T-helper 2 cell treated with Interferon-gamma antibody and Interleukin-4, amounts not matched to agents 5 μg/mL and 100 μg/mL, for 36 hours (primary cell): Measurements from ENCODE around the gene GON4L.
A peak's percentile ranks its signal among the peaks of the same experiment; 100 is the strongest.
"Not testable (repeated sequence)": the region's sequence is repeated elsewhere in the genome, so short reads cannot be mapped to it uniquely, and the experiment has no call there.

Source experiments
- DNase-seq: peaks from one replicate; pipeline ENCODE4 v3.0.0; 2021; ENCODE audit warnings: low spot score
- H3K27ac Mint-ChIP-seq: one replicate; pipeline ENCODE4 v1.8.0; 2021; ENCODE audit warnings: mild to moderate bottlenecking, mixed read lengths
- H3K27me3 Mint-ChIP-seq: one replicate; pipeline ENCODE4 v1.8.0; 2021; ENCODE audit warnings: low read depth, mixed read lengths
- H3K36me3 Mint-ChIP-seq: one replicate; pipeline ENCODE4 v1.8.0; 2021; ENCODE audit warnings: low read depth, mixed read lengths
- H3K4me1 Mint-ChIP-seq: one replicate; pipeline ENCODE4 v1.8.0; 2021; ENCODE audit warnings: low read depth, mixed read lengths
- H3K4me3 Mint-ChIP-seq: one replicate; pipeline ENCODE4 v1.8.0; 2022; ENCODE audit warnings: mild to moderate bottlenecking, moderate library complexity, mixed read lengths
- H3K9me3 Mint-ChIP-seq: one replicate; pipeline ENCODE4 v1.8.0; 2021; ENCODE audit warnings: mixed read lengths

Gene GON4L

GRCh38 chr1:155769257-155769656 lies 87.8 kb downstream of the GON4L start:
- Mint-ChIP-seq H3K9me3 (no peaks in the 10 kb centered on the region), H3K27ac (peak overlapping the region; percentile 31), H3K4me1 (no peaks in the 10 kb centered on the region), H3K27me3 (no peaks in the 10 kb centered on the region), H3K36me3 (peaks cover 45% of the 10 kb centered on the region), H3K4me3 (no peak overlapping the region)
- DNase-seq, result no peak

- not testable (repeated sequence) for DNase-seq, H3K4me1 Mint-ChIP-seq, H3K4me3 Mint-ChIP-seq, H3K27ac Mint-ChIP-seq, H3K27me3 Mint-ChIP-seq, H3K9me3 Mint-ChIP-seq
- peaks cover 41% of the 10 kb centered on the region for H3K36me3 Mint-ChIP-seq
Observed at GRCh38 chr1:155767399-155767989, 89.5 kb downstream of the GON4L start.

GRCh38 chr1:155763989-155764388 lies 93.0 kb downstream of the GON4L start:
- H3K27me3 Mint-ChIP-seq, H3K9me3 Mint-ChIP-seq, H3K4me1 Mint-ChIP-seq, DNase-seq, H3K27ac Mint-ChIP-seq, H3K4me3 Mint-ChIP-seq: not testable (repeated sequence)
- peaks cover 50% of the 10 kb centered on the region for H3K36me3 Mint-ChIP-seq

- H3K27ac Mint-ChIP-seq, H3K27me3 Mint-ChIP-seq, H3K4me1 Mint-ChIP-seq, H3K4me3 Mint-ChIP-seq, H3K9me3 Mint-ChIP-seq, DNase-seq: not testable (repeated sequence)
- peaks cover 48% of the 10 kb centered on the region for H3K36me3 Mint-ChIP-seq
Observed at GRCh38 chr1:155763090-155763815, 93.8 kb downstream of the GON4L start.

GRCh38 chr1:155761736-155762405 lies 95.1 kb downstream of the GON4L start:
- H3K27ac Mint-ChIP-seq, result no peak overlapping the region
- H3K4me3 Mint-ChIP-seq, result no peak overlapping the region
- H3K4me1 Mint-ChIP-seq, result no peaks in the 10 kb centered on the region
- DNase-seq, result no peak
- no peaks in the 10 kb centered on the region for H3K27me3 Mint-ChIP-seq
- H3K36me3 Mint-ChIP-seq, result peaks cover 51% of the 10 kb centered on the region
- H3K9me3 Mint-ChIP-seq, result no peaks in the 10 kb centered on the region

GRCh38 chr1:155760751-155761475 lies 96.1 kb downstream of the GON4L start:
- peaks cover 58% of the 10 kb centered on the region for H3K36me3 Mint-ChIP-seq
- H3K4me3 Mint-ChIP-seq, result no peak overlapping the region
- no peaks in the 10 kb centered on the region for H3K4me1 Mint-ChIP-seq
- H3K9me3 Mint-ChIP-seq, result no peaks in the 10 kb centered on the region
- DNase-seq, result no peak
- no peaks in the 10 kb centered on the region for H3K27me3 Mint-ChIP-seq
- H3K27ac Mint-ChIP-seq, result no peak overlapping the region

GRCh38 chr1:155759966-155760630 lies 96.9 kb downstream of the GON4L start:
- peaks cover 58% of the 10 kb centered on the region for H3K36me3 Mint-ChIP-seq
- no peaks in the 10 kb centered on the region for H3K27me3 Mint-ChIP-seq
- H3K27ac Mint-ChIP-seq, result no peak overlapping the region
- no peak overlapping the region for H3K4me3 Mint-ChIP-seq
- DNase-seq, result no peak
- no peaks in the 10 kb centered on the region for H3K9me3 Mint-ChIP-seq
- H3K4me1 Mint-ChIP-seq, result no peaks in the 10 kb centered on the region

- not testable (repeated sequence) for H3K27ac Mint-ChIP-seq, H3K4me3 Mint-ChIP-seq, H3K27me3 Mint-ChIP-seq, H3K4me1 Mint-ChIP-seq, H3K9me3 Mint-ChIP-seq, DNase-seq
- peaks cover 56% of the 10 kb centered on the region for H3K36me3 Mint-ChIP-seq
Observed at GRCh38 chr1:155759017-155759416, 98.0 kb downstream of the GON4L start.

- H3K4me1 Mint-ChIP-seq, H3K27me3 Mint-ChIP-seq, H3K9me3 Mint-ChIP-seq, H3K27ac Mint-ChIP-seq, DNase-seq: not testable (repeated sequence)
- Mint-ChIP-seq H3K36me3 (peaks cover 26% of the 10 kb centered on the region), H3K4me3 (peak overlapping the region; percentile 4)
Observed at GRCh38 chr1:155748141-155748540, 108.9 kb downstream of the GON4L start.

GRCh38 chr1:155747586-155747985 lies 109.4 kb downstream of the GON4L start:
- H3K27ac Mint-ChIP-seq, DNase-seq, H3K4me1 Mint-ChIP-seq, H3K9me3 Mint-ChIP-seq, H3K27me3 Mint-ChIP-seq: not testable (repeated sequence)
- Mint-ChIP-seq H3K4me3 (peak overlapping the region; percentile 4), H3K36me3 (peaks cover 24% of the 10 kb centered on the region)

- Mint-ChIP-seq H3K27ac (peak overlapping the region; percentile 89), H3K36me3 (peaks cover 12% of the 10 kb centered on the region), H3K4me3 (peak overlapping the region; percentile 91)
- DNase-seq, result peak; percentile 98
- H3K27me3 Mint-ChIP-seq, H3K4me1 Mint-ChIP-seq, H3K9me3 Mint-ChIP-seq: not testable (repeated sequence)
Observed at GRCh38 chr1:155745284-155746228, 111.5 kb downstream of the GON4L start.

GRCh38 chr1:155744711-155745283 lies 112.2 kb downstream of the GON4L start:
- H3K9me3 Mint-ChIP-seq, result no peaks in the 10 kb centered on the region
- no peak for DNase-seq

More at GRCh38 chr1:155744711-155745283, 112.2 kb downstream of the GON4L start:
- no peaks in the 10 kb centered on the region for H3K27me3 Mint-ChIP-seq
- H3K27ac Mint-ChIP-seq, result peak overlapping the region; percentile 89
- peaks cover 4% of the 10 kb centered on the region for H3K4me1 Mint-ChIP-seq
- peak overlapping the region; percentile 91 for H3K4me3 Mint-ChIP-seq
- H3K36me3 Mint-ChIP-seq, result peaks cover 11% of the 10 kb centered on the region
